Trophoblast cell (in vitro differentiated cells and primary cell): ENCODE measurements around the gene RRBP1.

ENCODE experiments used
- DNase-seq, 2 donors: peaks; one replicate each; pipeline ENCODE4 v3.0.0-alpha.2; 2016
- H2AFZ ChIP-seq: 2 replicates; pipeline ENCODE4 v1.6.1; 2013; ENCODE audit warnings: low read length, moderate library complexity, mild to moderate bottlenecking; ENCODE audit not compliant: insufficient read depth, poor library complexity
- H2AK5ac ChIP-seq: 2 replicates; pipeline ENCODE4 v1.6.1; 2013; ENCODE audit warnings: mild to moderate bottlenecking, low read length
- H2BK120ac ChIP-seq: 2 replicates; pipeline ENCODE4 v1.6.1; 2013; ENCODE audit warnings: low read length, mild to moderate bottlenecking, moderate library complexity; ENCODE audit not compliant: insufficient read depth, poor library complexity
- H2BK12ac ChIP-seq: 2 replicates; pipeline ENCODE4 v1.6.1; 2013; ENCODE audit warnings: mild to moderate bottlenecking, low read length, moderate library complexity
- H2BK5ac ChIP-seq: 2 replicates; pipeline ENCODE4 v1.6.1; 2013; ENCODE audit warnings: low read length, low read depth, moderate library complexity, mild to moderate bottlenecking; ENCODE audit not compliant: poor library complexity
- H3K14ac ChIP-seq: 2 replicates; pipeline ENCODE4 v1.6.1; 2013; ENCODE audit warnings: mild to moderate bottlenecking, low read length
- H3K18ac ChIP-seq: 2 replicates; pipeline ENCODE4 v1.6.1; 2013; ENCODE audit warnings: mild to moderate bottlenecking, low read length
- H3K23ac ChIP-seq: 2 replicates; pipeline ENCODE4 v1.6.1; 2013; ENCODE audit warnings: low read length
- H3K27ac ChIP-seq: 2 replicates; pipeline ENCODE4 v1.5.1; 2013; ENCODE audit warnings: low read depth, mild to moderate bottlenecking, inconsistent platforms, low read length, moderate library complexity
- H3K27me3 ChIP-seq: 2 replicates; pipeline ENCODE4 v1.6.1; 2013; ENCODE audit warnings: inconsistent platforms, mild to moderate bottlenecking, low read length, moderate library complexity; ENCODE audit not compliant: insufficient read depth
- H3K36me3 ChIP-seq, 2 experiments: 1 replicate in 1 of 2; 2 replicates in 1 of 2; pipeline ENCODE4 v1.6.1; 2013; ENCODE audit warnings: low read length in 2 of 2, mild to moderate bottlenecking in 2 of 2, moderate library complexity in 1 of 2; ENCODE audit not compliant: insufficient read depth in 2 of 2, control insufficient read depth in 1 of 2
- H3K4ac ChIP-seq: 2 replicates; pipeline ENCODE4 v1.6.1; 2013; ENCODE audit warnings: low read depth, mild to moderate bottlenecking, low read length, moderate library complexity
- H3K4me1 ChIP-seq, 2 experiments: 1 replicate in 1 of 2; 2 replicates in 1 of 2; pipeline ENCODE4 v1.6.1; 2013; ENCODE audit warnings: low read length in 2 of 2, mild to moderate bottlenecking in 2 of 2, moderate library complexity in 1 of 2; ENCODE audit not compliant: insufficient read depth in 2 of 2, control insufficient read depth in 1 of 2
- H3K4me2 ChIP-seq: 2 replicates; pipeline ENCODE4 v1.6.1; 2013; ENCODE audit warnings: inconsistent platforms, mild to moderate bottlenecking, low read length, moderate library complexity
- H3K4me3 ChIP-seq: 2 replicates; pipeline ENCODE4 v1.5.1; 2013; ENCODE audit warnings: mild to moderate bottlenecking, low read depth, low read length, inconsistent platforms
- H3K79me1 ChIP-seq: one replicate; pipeline ENCODE4 v1.6.1; 2013; ENCODE audit warnings: low read length
- H3K79me2 ChIP-seq: 2 replicates; pipeline ENCODE4 v1.6.1; 2013; ENCODE audit warnings: low read length, mild to moderate bottlenecking; ENCODE audit not compliant: control insufficient read depth, insufficient read depth, poor library complexity
- H3K9ac ChIP-seq: 2 replicates; pipeline ENCODE4 v1.6.1; 2013; ENCODE audit warnings: mild to moderate bottlenecking, low read length
- H3K9me3 ChIP-seq: 2 replicates; pipeline ENCODE4 v1.6.1; 2013; ENCODE audit warnings: low read depth, mild to moderate bottlenecking, control low read depth, inconsistent platforms, low read length; ENCODE audit not compliant: insufficient read depth
- H4K12ac ChIP-seq: 2 replicates; pipeline ENCODE4 v1.6.1; 2013; ENCODE audit warnings: low read depth, mild to moderate bottlenecking, low read length, moderate library complexity
- H4K8ac ChIP-seq: 2 replicates; pipeline ENCODE4 v1.6.1; 2013; ENCODE audit warnings: low read depth, mild to moderate bottlenecking, low read length, moderate library complexity
- H4K91ac ChIP-seq: one replicate; pipeline ENCODE4 v1.6.1; 2013; ENCODE audit warnings: low read depth, mild to moderate bottlenecking, low read length, moderate library complexity
- WGBS: extraction: QIAGEN DNeasy Blood & Tissue Kit; methylation state at CpG from one replicate; pipeline ENCODE4 v1.1.7; 2013; ENCODE audit warnings: missing lambda C conversion rate; ENCODE audit not compliant: insufficient read length, insufficient coverage; ENCODE audit errors: extremely low coverage; 5-methylcytosine and 5-hydroxymethylcytosine counted together

Gene RRBP1

DNA sequence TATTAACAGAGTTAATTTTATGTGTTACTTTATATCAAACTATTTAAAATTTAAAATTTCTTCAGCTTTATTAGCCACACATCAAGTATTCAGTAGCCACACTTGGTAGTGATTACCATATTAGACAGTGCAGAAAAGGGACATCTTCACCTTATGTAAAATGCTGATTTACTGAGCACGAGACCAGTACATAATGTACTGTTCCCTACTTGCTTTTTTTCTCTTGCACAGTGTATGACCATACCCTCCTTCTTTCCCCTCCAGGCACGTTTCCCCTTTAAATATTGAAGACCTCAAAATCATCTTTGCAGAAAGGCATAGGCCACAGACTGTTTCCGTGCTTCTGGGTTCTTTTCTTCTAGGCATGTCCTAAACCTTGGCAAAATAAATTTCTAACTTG lies 94.2 kb downstream of the RRBP1 start:
- H3K18ac ChIP-seq: no peak overlapping the region

DNA sequence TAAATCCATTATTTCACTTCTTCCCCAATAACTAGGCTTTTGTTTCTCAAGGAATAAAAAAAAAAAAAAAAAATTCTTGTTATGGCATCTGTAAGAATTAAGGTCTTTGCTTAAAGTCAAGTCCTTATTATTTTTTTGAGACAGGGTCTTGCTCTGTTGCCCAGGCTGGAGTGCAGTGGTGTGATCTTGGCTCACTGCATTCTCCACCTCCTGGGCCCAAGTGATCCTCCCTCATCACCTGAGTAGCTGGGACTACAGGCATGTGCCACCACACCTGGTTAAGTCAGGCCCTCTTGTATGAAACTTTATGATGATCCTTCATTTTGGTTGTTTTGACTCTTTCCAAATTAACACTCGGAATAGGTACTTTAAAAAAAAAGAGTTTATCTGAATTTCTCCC lies 94.9 kb downstream of the RRBP1 start:
- H3K79me1 ChIP-seq: no peaks in the 10 kb centered on the region
- no peaks in the 10 kb centered on the region for H3K4me1 ChIP-seq
- H2AFZ ChIP-seq: no peak overlapping the region
- H2BK120ac ChIP-seq: no peak overlapping the region
- H3K9me3 ChIP-seq: no peaks in the 10 kb centered on the region
- H2AK5ac ChIP-seq: no peak overlapping the region
- H3K4me2 ChIP-seq: no peak overlapping the region
- no peak overlapping the region for H3K9ac ChIP-seq
- no peak overlapping the region for H3K4me3 ChIP-seq
- H3K36me3 ChIP-seq: peaks cover 4 to 8% of the 10 kb centered on the region in 2 experiments
- H3K14ac ChIP-seq: no peak overlapping the region
- no peak overlapping the region for H3K18ac ChIP-seq
- no peak overlapping the region for H2BK5ac ChIP-seq
- H4K91ac ChIP-seq: no peak overlapping the region
- H4K12ac ChIP-seq: no peak overlapping the region
- DNase-seq: no peak
- no peak overlapping the region for H3K23ac ChIP-seq
- WGBS: no CpG with 5 or more reads among the region's 1 CpG
- H3K79me2 ChIP-seq: peaks cover 14% of the 10 kb centered on the region
- no peak overlapping the region for H3K27ac ChIP-seq
- no peaks in the 10 kb centered on the region for H3K27me3 ChIP-seq
- no peak overlapping the region for H4K8ac ChIP-seq
- no peak overlapping the region for H2BK12ac ChIP-seq
- H3K4ac ChIP-seq: peak overlapping the region; percentile 39

More for the DNA sequence above, 94.2 kb downstream of the RRBP1 start:
- no peak overlapping the region for H3K4me2 ChIP-seq
- H2AK5ac ChIP-seq: no peak overlapping the region
- H4K91ac ChIP-seq: no peak overlapping the region
- H4K12ac ChIP-seq: no peak overlapping the region
- H2BK120ac ChIP-seq: no peak overlapping the region
- H3K4ac ChIP-seq: peak overlapping the region; percentile 59
- no peak for DNase-seq
- no peak overlapping the region for H2BK12ac ChIP-seq
- H4K8ac ChIP-seq: no peak overlapping the region
- H3K79me2 ChIP-seq: peaks cover 17% of the 10 kb centered on the region
- no peak overlapping the region for H3K23ac ChIP-seq
- H3K4me3 ChIP-seq: no peak overlapping the region
- H2BK5ac ChIP-seq: no peak overlapping the region
- peaks cover 5 to 8% of the 10 kb centered on the region in 2 experiments for H3K36me3 ChIP-seq
- no peaks in the 10 kb centered on the region for H3K27me3 ChIP-seq
- no peaks in the 10 kb centered on the region for H3K9me3 ChIP-seq
- no peak overlapping the region for H3K9ac ChIP-seq
- H3K14ac ChIP-seq: no peak overlapping the region
- peaks cover 0 to 3% of the 10 kb centered on the region in 2 experiments for H3K4me1 ChIP-seq
- H2AFZ ChIP-seq: no peak overlapping the region
- no peak overlapping the region for H3K27ac ChIP-seq
- whole genome bisulfite sequencing: no CpG with 5 or more reads among the region's 3 CpGs
- no peaks in the 10 kb centered on the region for H3K79me1 ChIP-seq

DNA sequence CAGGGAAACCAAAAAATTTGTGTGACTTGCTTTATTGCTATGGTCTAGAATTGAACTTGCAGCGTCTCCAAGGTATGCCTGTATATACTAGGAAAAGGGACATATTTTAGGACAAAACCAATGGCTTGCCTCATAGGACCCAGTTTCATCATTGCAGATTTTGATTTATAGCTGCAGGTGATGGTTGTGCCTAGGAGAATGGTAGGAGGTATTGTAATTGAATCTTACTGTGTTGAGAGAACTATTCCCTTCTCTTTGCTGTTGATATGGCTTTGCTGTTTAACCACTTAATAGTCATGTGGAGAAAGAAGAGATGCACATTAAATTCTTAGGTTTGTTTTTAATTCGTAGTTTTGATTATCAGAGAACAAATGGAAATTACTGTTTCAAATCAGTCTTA lies 95.8 kb downstream of the RRBP1 start:
- H3K36me3 ChIP-seq: peaks cover 2 to 6% of the 10 kb centered on the region in 2 experiments
- no peak overlapping the region for H4K8ac ChIP-seq
- H3K4me3 ChIP-seq: no peak overlapping the region
- no peaks in the 10 kb centered on the region for H3K27me3 ChIP-seq
- H3K27ac ChIP-seq: no peak overlapping the region
- no peak overlapping the region for H3K4me2 ChIP-seq
- no peak overlapping the region for H3K14ac ChIP-seq
- no peak overlapping the region for H3K18ac ChIP-seq
- H3K4me1 ChIP-seq: peaks cover under 1% of the 10 kb centered on the region in 2 experiments
- H4K12ac ChIP-seq: no peak overlapping the region
- no peak overlapping the region for H2BK5ac ChIP-seq
- H2BK120ac ChIP-seq: no peak overlapping the region
- no CpG with 5 or more reads among the region's 2 CpGs for WGBS
- no peak overlapping the region for H2BK12ac ChIP-seq
- H3K79me2 ChIP-seq: peaks cover 12% of the 10 kb centered on the region
- H3K9me3 ChIP-seq: no peaks in the 10 kb centered on the region
- no peak overlapping the region for H3K23ac ChIP-seq
- H3K4ac ChIP-seq: peak overlapping the region; percentile 95
- no peaks in the 10 kb centered on the region for H3K79me1 ChIP-seq
- no peak overlapping the region for H3K9ac ChIP-seq
- no peak for DNase-seq
- H2AK5ac ChIP-seq: no peak overlapping the region
- no peak overlapping the region for H4K91ac ChIP-seq
- no peak overlapping the region for H2AFZ ChIP-seq

DNA sequence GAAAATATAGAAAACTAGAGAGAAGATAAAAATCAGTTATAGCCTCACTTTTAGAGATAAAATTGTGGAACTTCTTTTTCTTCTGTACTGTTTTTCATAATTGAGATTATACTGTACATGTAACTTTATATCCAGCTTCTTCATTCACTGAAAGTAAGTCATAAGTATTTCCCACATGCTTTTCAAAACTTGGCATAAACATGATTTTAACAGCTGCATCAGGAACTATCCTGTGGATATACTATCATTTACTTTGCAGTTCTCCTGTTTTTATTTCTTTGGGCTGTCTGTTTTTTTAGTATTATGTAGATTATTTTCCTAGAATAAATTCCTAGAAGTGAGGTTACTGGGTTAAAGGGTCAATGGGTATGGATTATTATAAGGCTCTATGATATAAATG lies 97.4 kb downstream of the RRBP1 start:
- H2BK120ac ChIP-seq: no peak overlapping the region
- H3K27me3 ChIP-seq: no peaks in the 10 kb centered on the region
- no peak for DNase-seq
- H3K14ac ChIP-seq: no peak overlapping the region
- H4K12ac ChIP-seq: no peak overlapping the region
- no peak overlapping the region for H3K4ac ChIP-seq
- peaks cover 15% of the 10 kb centered on the region for H3K79me2 ChIP-seq
- no peak overlapping the region for H3K9ac ChIP-seq
- H4K91ac ChIP-seq: no peak overlapping the region
- no peak overlapping the region for H3K4me2 ChIP-seq
- H3K4me1 ChIP-seq: peaks cover 5 to 7% of the 10 kb centered on the region in 2 experiments
- H3K4me3 ChIP-seq: no peak overlapping the region
- no peaks in the 10 kb centered on the region for H3K9me3 ChIP-seq
- H3K23ac ChIP-seq: no peak overlapping the region
- H2AK5ac ChIP-seq: no peak overlapping the region
- H4K8ac ChIP-seq: no peak overlapping the region
- no peak overlapping the region for H2BK5ac ChIP-seq
- H3K18ac ChIP-seq: no peak overlapping the region
- no peaks in the 10 kb centered on the region for H3K79me1 ChIP-seq
- H3K27ac ChIP-seq: no peak overlapping the region
- H2BK12ac ChIP-seq: no peak overlapping the region
- peaks cover 2 to 3% of the 10 kb centered on the region in 2 experiments for H3K36me3 ChIP-seq
- no peak overlapping the region for H2AFZ ChIP-seq
